ENCODE measurements around the gene NCKAP5L.

The NCKAP5L gene

GRCh38 chr12:49825971-49826421 lies 2.2 kb downstream of the NCKAP5L start:
- no peak for DNase-seq (ENCODE audit: low read depth in 4 of 4, low spot score in 1 of 4)

GRCh38 chr12:49825360-49825970 lies 2.7 kb downstream of the NCKAP5L start:
- DNase-seq (ENCODE audit: low read depth in 4 of 4, low spot score in 1 of 4): no peak

GRCh38 chr12:49824895-49825294 lies 3.3 kb downstream of the NCKAP5L start:
- DNase-seq (ENCODE audit: low read depth in 4 of 4, low spot score in 1 of 4): no peak

- DNase-seq (ENCODE audit: low read depth in 4 of 4, low spot score in 1 of 4): no peak
Measured at GRCh38 chr12:49824416-49824815, 3.8 kb downstream of the NCKAP5L start.

GRCh38 chr12:49823951-49824350 lies 4.3 kb downstream of the NCKAP5L start:
- no peak for DNase-seq (ENCODE audit: low read depth in 4 of 4, low spot score in 1 of 4)

- no peak for DNase-seq (ENCODE audit: low read depth in 4 of 4, low spot score in 1 of 4)
Measured at GRCh38 chr12:49823350-49823749, 4.9 kb downstream of the NCKAP5L start.

GRCh38 chr12:49821373-49822287 lies 6.6 kb downstream of the NCKAP5L start:
- no peak for DNase-seq (ENCODE audit: low read depth in 4 of 4, low spot score in 1 of 4)

- DNase-seq (ENCODE audit: low read depth in 4 of 4, low spot score in 1 of 4): no peak
Measured at GRCh38 chr12:49819786-49820185, 8.4 kb downstream of the NCKAP5L start.

GRCh38 chr12:49818241-49818895 lies 9.8 kb downstream of the NCKAP5L start:
- no peak for DNase-seq (ENCODE audit: low read depth in 4 of 4, low spot score in 1 of 4)

GRCh38 chr12:49813131-49813530 lies 15.1 kb downstream of the NCKAP5L start:
- no peak for DNase-seq (ENCODE audit: low read depth in 4 of 4, low spot score in 1 of 4)

GRCh38 chr12:49811961-49812401 lies 16.2 kb downstream of the NCKAP5L start:
- no peak for DNase-seq (ENCODE audit: low read depth in 4 of 4, low spot score in 1 of 4)

- DNase-seq (ENCODE audit: low read depth in 4 of 4, low spot score in 1 of 4): no peak
Measured at GRCh38 chr12:49811136-49811535, 17.1 kb downstream of the NCKAP5L start.

- DNase-seq (ENCODE audit: low read depth in 4 of 4, low spot score in 1 of 4): no peak
Measured at GRCh38 chr12:49809906-49810389, 18.3 kb downstream of the NCKAP5L start.

- no peak for DNase-seq (ENCODE audit: low read depth in 4 of 4, low spot score in 1 of 4)
Measured at GRCh38 chr12:49809381-49809905, 18.8 kb downstream of the NCKAP5L start.

- no peak for DNase-seq (ENCODE audit: low read depth in 4 of 4, low spot score in 1 of 4)
Measured at GRCh38 chr12:49808686-49809380, 19.4 kb downstream of the NCKAP5L start.

GRCh38 chr12:49807991-49808580 lies 20.1 kb downstream of the NCKAP5L start:
- DNase-seq (ENCODE audit: low read depth in 4 of 4, low spot score in 1 of 4): no peak

GRCh38 chr12:49806877-49807276 lies 21.3 kb downstream of the NCKAP5L start:
- DNase-seq (ENCODE audit: low read depth in 4 of 4, low spot score in 1 of 4): no peak

GRCh38 chr12:49806321-49806813 lies 21.8 kb downstream of the NCKAP5L start:
- no peak for DNase-seq (ENCODE audit: low read depth in 4 of 4, low spot score in 1 of 4)

- no peak for DNase-seq (ENCODE audit: low read depth in 4 of 4, low spot score in 1 of 4)
Measured at GRCh38 chr12:49805409-49805808, 22.8 kb downstream of the NCKAP5L start.

- no peak for DNase-seq (ENCODE audit: low read depth in 4 of 4, low spot score in 1 of 4)
Measured at GRCh38 chr12:49804821-49805220, 23.4 kb downstream of the NCKAP5L start.
